Motor neuron (in vitro differentiated cells): ENCODE data around the gene RGS9. TPM values are rescaled to one million over a fixed set of nuclear protein-coding genes. Genes with fewer than 3 reads are reported as not detected.

Source experiments
- ATAC-seq, 8 experiments: fragments of 200-7000 bp; cut with Tn5 transposase; replicated peaks in 6 of 8; 2 replicates each; pipeline ENCODE4 v1.8.0; 2021; ENCODE audit warnings: mild to moderate bottlenecking in 8 of 8, moderate library complexity in 8 of 8
- H3K27ac ChIP-seq, 2 donors: fragments of 250-450 bp; sonication (Bioruptor Pico); 2 replicates each; pipeline ENCODE4 v1.9.0; 2021; ENCODE audit warnings: antibody characterized with exemption in 2 of 2, mild to moderate bottlenecking in 2 of 2, moderate library complexity in 1 of 2
- H3K4me1 ChIP-seq, 2 donors: fragments of 250-450 bp; sonication (Bioruptor Pico); replicated peaks in 1 of 2; 2 replicates each; pipeline ENCODE4 v1.6.1; 2021; ENCODE audit warnings: antibody characterized with exemption in 2 of 2, mild to moderate bottlenecking in 2 of 2, moderate library complexity in 1 of 2
- H3K4me3 ChIP-seq, 5 donors: fragments of 250-450 bp; sonication (Bioruptor Pico); 2 replicates each; pipeline ENCODE4 v1.9.0; 2021; ENCODE audit warnings: antibody characterized with exemption in 5 of 5, mild to moderate bottlenecking in 5 of 5, moderate library complexity in 4 of 5
- WGBS, 10 experiments: fragments of 450-650 bp; shearing (Covaris generic); methylation state at CpG; one replicate each; pipeline ENCODE4 v1.0.0; 2022; 5-methylcytosine and 5-hydroxymethylcytosine counted together
- in situ Hi-C, 9 experiments: fragments of 400-800 bp; cut with MboI; loops; one replicate each; pipeline ENCODE4 v1.15.0; 2021; ENCODE audit warnings: low sequenced_read_pairs in 9 of 9, low pct_unique_long_range_greater_than_20kb in 2 of 9; ENCODE audit not compliant: unreplicated experiment in 9 of 9
- total RNA-seq, 8 experiments: library from RNA; unstranded; fragments of 300-600 nt; gene quantifications; 2 replicates each; pipeline versions ENCODE4 v1.2.3 to v1.2.4, GENCODE V29; 2022

Gene RGS9
- total RNA-seq, 8 experiments from 2014 or later = 0.46 to 52.0 (median 4.5) TPM

DNA sequence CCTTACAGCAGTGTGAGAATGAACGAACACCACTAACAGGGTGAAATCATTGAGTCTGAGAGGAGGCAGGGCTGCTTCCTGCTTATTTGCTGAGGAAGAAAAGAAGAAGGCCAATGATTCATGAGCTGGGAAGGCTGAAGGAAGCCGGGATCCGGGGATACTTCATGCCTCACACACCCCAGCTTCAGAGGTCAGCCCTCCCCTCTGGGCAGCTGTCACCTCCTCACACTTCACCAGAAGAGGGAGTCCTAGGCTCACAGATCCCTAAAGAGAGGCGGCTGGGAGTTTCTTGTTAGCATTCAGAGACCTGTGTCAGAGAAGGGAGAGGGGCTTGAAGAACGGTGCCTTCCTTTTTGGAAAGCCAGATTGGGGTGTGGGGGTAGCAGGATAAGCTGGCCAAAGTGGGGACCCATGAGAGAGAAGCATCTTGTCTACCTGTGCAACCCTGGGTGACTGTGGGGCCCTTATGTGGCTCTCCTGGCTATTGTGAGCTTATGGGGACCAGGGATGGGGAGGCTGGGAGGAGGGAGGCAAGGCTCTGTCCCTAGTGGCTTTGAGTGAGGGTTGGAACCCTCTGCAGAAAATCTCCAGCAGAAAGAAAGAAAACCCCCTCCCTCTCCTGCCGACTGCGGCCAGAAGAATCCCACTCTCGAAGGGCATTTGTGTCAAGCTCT, 94.6 kb downstream of the RGS9 start:
- peak; percentile 70 to 92 (median 81) for ATAC-seq
- H3K4me3 ChIP-seq = no peak overlapping the region
- peaks cover 10 to 12% of the 10 kb centered on the region in 2 donors for H3K4me1 ChIP-seq
- 0 to 83% (median 60%) methylated on average over 1 to 4 of the region's 8 CpGs; no CpG with 5 or more reads in 3 of the 10 experiments for WGBS, 10 experiments
- no peak overlapping the region for H3K27ac ChIP-seq
- in situ Hi-C loops = loop anchor here in 3 of 9 experiments (25.0 kb wide), 2 partner anchors 556 to 931 kb away; no protein-coding TSS in a partner anchor

DNA sequence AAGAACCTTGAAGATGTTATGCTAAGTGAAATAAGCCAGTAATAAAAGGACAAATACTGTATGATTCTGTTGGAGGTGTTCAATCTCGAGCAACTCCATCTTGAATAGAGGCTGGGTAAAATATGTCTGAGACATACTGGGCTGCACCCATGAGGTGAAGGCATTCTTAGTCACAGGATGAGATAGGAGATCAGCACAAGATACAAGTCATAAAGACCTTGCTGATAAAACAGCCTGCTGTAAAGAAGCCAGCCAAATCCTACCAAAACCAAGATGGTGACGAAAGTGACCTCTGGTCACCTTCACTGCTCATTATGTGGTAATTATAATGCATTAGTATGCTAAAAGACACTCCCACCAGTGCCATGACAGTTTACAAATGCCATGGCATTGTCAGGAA, 98.1 kb downstream of the RGS9 start:
- Histone ChIP-seq H3K27ac (no peak overlapping the region), H3K4me3 (no peak overlapping the region), H3K4me1 (no peaks in the 10 kb centered on the region)
- 31 to 90% (median 77%) methylated on average over 1 to 2 of the region's 2 CpGs; no CpG with 5 or more reads in 4 of the 10 experiments for WGBS, 10 experiments
- in situ Hi-C loops = loop anchor here in 3 of 9 experiments (25.0 kb wide), 2 partner anchors 552 to 927 kb away; no protein-coding TSS in a partner anchor
- no peak for ATAC-seq

- Histone ChIP-seq H3K27ac (no peak overlapping the region), H3K4me3 (no peak overlapping the region), H3K4me1 (no peaks in the 10 kb centered on the region)
- WGBS, 10 experiments = 7 to 100% (median 72%) methylated on average over 1 of the region's 1 CpG; no CpG with 5 or more reads in 2 of the 10 experiments
- in situ Hi-C loops = loop anchor here in 3 of 9 experiments (25.0 kb wide), 2 partner anchors 551 to 926 kb away; no protein-coding TSS in a partner anchor
- no peak for ATAC-seq
These were observed 99.2 kb downstream of the RGS9 start for GRCh38 chr17:65236321-65236720.

DNA sequence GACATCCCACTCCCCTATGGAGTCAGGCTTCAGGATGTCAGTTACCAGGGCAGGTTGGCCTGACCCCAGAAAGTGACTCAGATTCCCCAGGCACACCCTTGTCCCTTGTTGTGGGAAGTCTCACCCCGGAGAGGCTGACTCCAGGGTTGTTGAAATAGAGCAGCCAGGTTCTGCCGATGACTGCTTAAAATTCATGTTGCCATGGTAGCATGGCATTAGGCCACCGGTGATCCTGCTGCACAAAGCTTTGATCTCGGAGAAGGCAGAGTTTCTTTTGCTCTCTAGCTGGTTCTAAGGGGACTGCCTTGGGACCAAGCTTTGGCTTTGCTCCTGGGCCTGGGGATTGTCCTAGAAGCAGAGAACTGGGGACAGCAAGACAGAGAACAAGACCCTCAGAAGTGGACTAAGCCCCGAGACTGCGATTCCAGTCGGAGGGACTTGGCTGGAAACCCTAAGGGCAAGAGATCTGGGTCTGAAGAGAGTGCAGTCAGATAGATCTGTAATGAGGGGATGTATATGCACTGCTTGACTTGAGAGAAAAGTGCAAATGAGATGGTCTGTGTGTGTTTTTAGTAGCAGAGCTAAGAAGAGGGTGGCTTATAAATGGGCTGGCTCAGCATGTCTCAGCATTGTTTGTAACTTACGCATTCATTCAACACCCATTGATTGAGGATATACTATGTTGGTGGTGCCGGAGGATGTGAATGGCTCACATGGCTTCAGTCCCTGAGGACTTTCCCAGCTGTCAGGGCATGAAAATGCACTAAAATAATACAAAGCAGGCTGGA, 106.9 kb downstream of the RGS9 start:
- WGBS, 10 experiments = 0 to 51% (median 13%) methylated on average over 2 to 7 of the region's 9 CpGs; no CpG with 5 or more reads in 3 of the 10 experiments
- Histone ChIP-seq H3K4me3 (no peak overlapping the region), H3K4me1 (peaks cover 8 to 9% of the 10 kb centered on the region in 2 donors), H3K27ac (peak overlapping the region; percentile 14 to 59)
- peak; percentile 71 to 97 (median 95) for ATAC-seq
- in situ Hi-C loops = loop anchor here in 3 of 9 experiments (25.0 kb wide), 2 partner anchors 543 to 918 kb away; no protein-coding TSS in a partner anchor

DNA sequence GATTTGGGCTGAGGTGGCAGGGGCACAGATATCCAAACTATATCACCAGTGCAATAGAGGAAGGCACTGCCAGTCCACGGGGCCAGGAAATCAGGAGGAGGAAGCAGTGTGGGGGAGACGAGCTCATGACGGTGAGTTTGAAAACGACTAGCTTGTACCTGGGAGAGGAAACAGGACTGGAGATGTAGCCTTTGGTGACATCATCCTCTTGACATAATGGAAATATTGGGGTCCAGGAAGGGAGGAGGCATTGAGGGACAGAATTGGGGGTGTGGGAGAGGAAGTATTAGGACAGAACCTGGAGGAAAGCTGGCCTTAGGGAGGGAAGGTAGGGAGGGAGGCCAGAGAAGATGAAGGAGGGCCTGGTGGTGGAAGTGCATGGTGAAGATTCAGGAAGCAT, 109.1 kb downstream of the RGS9 start:
- no peak for ATAC-seq
- Histone ChIP-seq H3K27ac (no peak overlapping the region), H3K4me3 (no peak overlapping the region), H3K4me1 (peaks cover 8 to 9% of the 10 kb centered on the region in 2 donors)
- in situ Hi-C loops = loop anchor here in 3 of 9 experiments (25.0 kb wide), 2 partner anchors 541 to 916 kb away; no protein-coding TSS in a partner anchor
- WGBS, 10 experiments = 20 to 100% (median 89%) methylated on average over 1 to 4 of the region's 4 CpGs; no CpG with 5 or more reads in 3 of the 10 experiments

DNA sequence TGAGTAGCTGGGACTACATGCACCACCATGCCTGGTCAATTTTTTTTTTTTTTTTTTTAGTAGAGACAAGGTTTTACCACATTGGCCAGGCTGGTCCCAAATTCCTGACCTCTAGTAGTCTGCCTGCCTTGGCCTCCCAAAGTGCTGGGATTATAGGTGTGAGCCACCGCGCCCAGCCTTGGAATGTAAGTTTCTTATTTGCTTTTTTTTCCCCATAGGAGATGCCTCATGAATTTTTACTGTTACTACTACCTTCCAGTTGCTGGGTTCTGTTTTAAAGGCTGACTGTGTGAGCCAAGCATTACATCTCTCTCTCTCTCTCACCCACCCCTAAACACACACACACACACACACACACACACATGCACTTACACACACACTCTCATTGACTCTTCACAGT, 112.6 kb downstream of the RGS9 start:
- in situ Hi-C loops = loop anchor here in 3 of 9 experiments (25.0 kb wide), 2 partner anchors 538 to 913 kb away; no protein-coding TSS in a partner anchor
- Histone ChIP-seq H3K27ac (no peak overlapping the region), H3K4me1 (no peaks in the 10 kb centered on the region), H3K4me3 (no peak overlapping the region)
- no peak for ATAC-seq
- WGBS, 10 experiments = 93 to 100% (median 100%) methylated on average over 2 of the region's 2 CpGs; no CpG with 5 or more reads in 4 of the 10 experiments

DNA sequence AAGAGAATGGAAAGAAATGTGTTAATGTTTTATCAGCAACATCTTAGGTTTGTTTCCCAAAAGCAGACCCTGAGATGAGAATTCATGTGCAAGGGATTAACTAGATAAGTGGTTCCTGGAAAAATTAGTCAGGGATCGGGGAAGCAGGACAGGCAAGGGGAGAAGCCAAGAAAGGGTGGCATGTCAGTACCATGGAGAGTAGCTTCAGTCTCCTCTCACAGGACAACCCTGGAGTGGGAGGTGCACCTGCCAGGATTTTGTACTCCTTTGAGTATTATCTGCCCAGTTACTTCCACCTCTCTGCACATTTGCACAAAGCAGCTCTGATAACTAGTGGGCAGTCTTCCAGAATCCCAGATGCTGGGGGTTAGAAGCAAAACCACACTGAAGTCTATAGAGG, 117.0 kb downstream of the RGS9 start:
- in situ Hi-C loops = no loop called here
- H3K4me1 ChIP-seq = no peaks in the 10 kb centered on the region
- H3K27ac ChIP-seq = no peak overlapping the region
- peak in 3 of 8 experiments; percentile 19 to 76 (median 41) for ATAC-seq
- 0 to 100% (median 80%) methylated on average over 1 of the region's 1 CpG; no CpG with 5 or more reads in 5 of the 10 experiments for WGBS, 10 experiments
- H3K4me3 ChIP-seq = no peak overlapping the region

DNA sequence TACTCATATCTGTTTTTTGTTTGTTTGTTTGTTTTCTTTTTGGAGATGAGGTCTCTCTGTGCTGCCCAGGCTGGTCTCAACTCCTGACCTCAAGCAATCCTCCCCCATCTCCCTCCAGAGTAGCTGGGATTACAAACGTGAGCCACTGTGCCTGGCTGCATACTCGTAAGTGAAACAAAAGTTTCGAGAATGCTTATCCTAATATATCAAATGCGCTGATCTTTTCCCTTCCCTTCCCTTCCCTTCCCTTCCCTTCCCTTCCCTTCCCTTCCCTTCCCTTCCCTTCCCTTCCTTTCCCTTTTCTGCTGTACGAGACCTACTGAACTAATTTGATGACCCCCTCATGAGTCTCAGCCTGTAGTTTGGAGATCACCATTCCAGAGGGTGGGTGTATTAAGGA, 122.1 kb downstream of the RGS9 start:
- WGBS, 10 experiments = 57 to 100% methylated on average over 1 to 3 of the region's 5 CpGs; no CpG with 5 or more reads in 8 of the 10 experiments
- Histone ChIP-seq H3K4me3 (no peak overlapping the region), H3K27ac (no peak overlapping the region), H3K4me1 (peaks cover 6% of the 10 kb centered on the region in 2 donors)
- no peak for ATAC-seq
- in situ Hi-C loops = no loop called here

DNA sequence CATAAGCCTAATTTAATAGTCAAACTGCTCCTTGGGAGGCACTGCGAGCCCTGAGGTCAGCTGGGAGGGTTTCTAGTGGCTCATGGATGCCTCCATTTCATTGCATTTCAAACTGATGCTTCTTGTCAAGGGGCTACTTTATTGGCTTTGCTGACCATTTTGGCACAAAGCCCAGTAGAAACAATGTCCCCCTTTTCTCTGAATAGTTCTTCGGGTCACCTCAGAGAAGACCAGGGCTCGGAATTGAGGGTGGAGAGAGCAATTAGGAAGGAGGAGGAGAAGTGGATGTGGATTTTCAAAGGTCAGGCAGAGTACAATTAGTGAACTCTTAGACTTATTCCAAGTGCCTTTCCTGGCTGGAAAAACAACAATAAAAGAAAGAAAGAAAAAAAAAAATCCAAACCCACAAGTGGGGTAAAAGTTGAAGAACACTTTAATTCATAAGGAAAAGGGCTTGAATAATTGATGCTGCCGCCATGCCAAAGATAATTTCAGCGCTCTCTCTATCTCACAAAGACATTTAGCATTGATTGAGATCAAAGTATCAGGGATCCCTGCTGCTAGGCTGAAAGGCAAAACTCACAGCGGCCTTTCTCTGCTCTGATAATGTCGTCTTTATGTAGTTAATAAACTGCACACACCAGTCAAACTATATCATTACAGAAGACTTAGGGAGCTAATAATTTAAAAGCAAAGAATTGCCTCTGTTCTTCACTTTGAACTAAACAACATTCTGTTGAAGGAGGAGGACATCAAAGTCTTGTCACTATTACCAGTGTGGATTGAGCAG, 122.7 kb downstream of the RGS9 start:
- 0 to 74% (median 15%) methylated on average over 1 to 7 of the region's 7 CpGs for WGBS, 10 experiments
- Histone ChIP-seq H3K27ac (no peak overlapping the region), H3K4me1 (peaks cover 6% of the 10 kb centered on the region in 2 donors), H3K4me3 (no peak overlapping the region)
- in situ Hi-C loops = no loop called here
- ATAC-seq = no peak

- no peak for ATAC-seq
- Histone ChIP-seq H3K4me3 (no peak overlapping the region), H3K27ac (no peak overlapping the region), H3K4me1 (peaks cover 6% of the 10 kb centered on the region in 2 donors)
- in situ Hi-C loops = no loop called here
- WGBS, 10 experiments = 33 to 100% (median 80%) methylated on average over 1 of the region's 2 CpGs; no CpG with 5 or more reads in 5 of the 10 experiments
These were observed 123.5 kb downstream of the RGS9 start for GRCh38 chr17:65260626-65261025.

DNA sequence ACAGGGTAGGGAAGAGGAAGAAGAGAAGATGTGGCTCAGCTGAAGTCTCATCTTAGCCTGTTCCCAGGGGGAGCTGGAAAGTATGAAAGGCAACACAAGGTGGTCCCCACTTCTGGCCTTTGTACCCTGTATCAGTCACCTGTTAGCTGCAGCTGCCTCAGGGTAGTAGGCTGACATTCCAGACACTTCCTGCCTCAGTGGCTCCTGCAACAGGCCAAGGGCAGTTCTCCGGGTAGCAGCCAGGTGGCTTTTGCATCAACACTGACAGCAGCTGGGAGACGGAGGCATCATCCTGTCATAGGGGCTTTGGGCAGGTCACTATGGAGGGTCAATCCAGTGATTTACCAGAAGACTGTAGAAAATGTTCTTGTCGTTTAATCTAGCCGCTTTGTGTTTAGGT, 124.0 kb downstream of the RGS9 start:
- WGBS, 10 experiments = 58 to 100% (median 86%) methylated on average over 1 to 3 of the region's 4 CpGs; no CpG with 5 or more reads in 4 of the 10 experiments
- no peak for ATAC-seq
- H3K4me3 ChIP-seq = no peak overlapping the region
- in situ Hi-C loops = no loop called here
- H3K27ac ChIP-seq = no peak overlapping the region
- H3K4me1 ChIP-seq = peaks cover 6% of the 10 kb centered on the region in 2 donors
